GM12878 (cell line): Measurements from ENCODE around the gene SCRN1.

ENCODE experiments used
- ATF7 ChIP-seq: fragments of 450-650 bp; IDR thresholded peaks from 2 replicates; pipeline ENCODE4 v1.6.1; 2016; ENCODE audit warnings: low read depth, mild to moderate bottlenecking
- CREB1 ChIP-seq: IDR thresholded peaks from 2 replicates; pipeline ENCODE4 v1.6.1; 2012; ENCODE audit warnings: low read depth, mild to moderate bottlenecking, inconsistent platforms
- EZH2 ChIP-seq: IDR thresholded peaks from 2 replicates; pipeline ENCODE4 v1.6.1; 2012; ENCODE audit warnings: low read depth, mild to moderate bottlenecking, control low read depth, inconsistent platforms, low read length, borderline replicate concordance; ENCODE audit not compliant: control insufficient read depth
- GABPA ChIP-seq: IDR thresholded peaks from 2 replicates; pipeline ENCODE4 v1.6.1; 2014; ENCODE audit warnings: antibody characterized with exemption, low read depth, mild to moderate bottlenecking, inconsistent platforms
- POLR2A ChIP-seq: IDR thresholded peaks from 2 replicates; pipeline ENCODE4 v1.6.1; 2011; ENCODE audit warnings: low read depth, mild to moderate bottlenecking, low read length
- RAD21 ChIP-seq: IDR thresholded peaks from 2 replicates; pipeline ENCODE4 v1.6.1; 2011; ENCODE audit warnings: mild to moderate bottlenecking, low read depth, low read length, moderate library complexity; ENCODE audit not compliant: insufficient read depth
- RB1 ChIP-seq: fragments of 450-650 bp; formaldehyde crosslinking; IDR thresholded peaks from 2 replicates; pipeline ENCODE4 v1.6.1; 2017; ENCODE audit warnings: mild to moderate bottlenecking, borderline replicate concordance
- TF ChIP-seq, protein P1 (sequence below), 3 experiments: IDR thresholded peaks in 2 of 3; conservative IDR thresholded peaks in 1 of 3; 2 replicates each; pipeline ENCODE4 v1.5.1; 2011; ENCODE audit warnings: low read depth in 3 of 3, low read length in 3 of 3, mild to moderate bottlenecking in 3 of 3, control low read depth in 2 of 3, moderate library complexity in 2 of 3, inconsistent platforms in 1 of 3, mixed read lengths in 1 of 3; ENCODE audit not compliant: control insufficient read depth in 2 of 3, insufficient read depth in 1 of 3; ENCODE audit errors: extremely low read depth in 1 of 3
- TF ChIP-seq, protein P2 (sequence below): fragments of 450-650 bp; IDR thresholded peaks from 2 replicates; pipeline ENCODE4 v1.6.1; 2018; ENCODE audit warnings: mild to moderate bottlenecking, low read depth, moderate library complexity; ENCODE audit not compliant: partially characterized antibody
- TF ChIP-seq, protein P3 (sequence below): IDR thresholded peaks from 2 replicates; pipeline ENCODE4 v1.6.1; 2011; ENCODE audit warnings: low read depth, mild to moderate bottlenecking, low read length, moderate library complexity, borderline replicate concordance; ENCODE audit errors: extremely low read depth

DNA sequence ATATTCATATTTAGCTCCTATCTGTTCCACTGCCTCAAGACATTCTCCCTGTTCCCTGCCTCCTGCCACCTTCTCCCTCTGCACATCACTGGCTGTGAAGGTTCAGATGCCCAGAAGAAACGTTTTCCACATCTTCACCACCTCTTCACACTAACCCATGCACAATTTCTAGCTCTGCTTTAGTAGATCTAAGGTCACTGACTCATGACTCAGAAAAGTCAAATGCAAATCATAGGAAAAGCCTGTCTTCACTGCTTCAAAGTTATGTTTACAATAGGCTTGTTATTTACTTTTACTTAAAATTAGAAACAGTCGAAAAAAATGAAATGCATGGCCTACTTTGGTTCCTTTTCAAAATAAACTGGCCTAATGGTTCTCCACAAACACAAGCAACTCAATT is 2.5 kb downstream of the SCRN1 start:
- no peak for TF ChIP-seq POLR2A
- TF ChIP-seq RAD21, result no peak
- TF ChIP-seq ATF7, result no peak
- TF ChIP-seq, protein P1, sequence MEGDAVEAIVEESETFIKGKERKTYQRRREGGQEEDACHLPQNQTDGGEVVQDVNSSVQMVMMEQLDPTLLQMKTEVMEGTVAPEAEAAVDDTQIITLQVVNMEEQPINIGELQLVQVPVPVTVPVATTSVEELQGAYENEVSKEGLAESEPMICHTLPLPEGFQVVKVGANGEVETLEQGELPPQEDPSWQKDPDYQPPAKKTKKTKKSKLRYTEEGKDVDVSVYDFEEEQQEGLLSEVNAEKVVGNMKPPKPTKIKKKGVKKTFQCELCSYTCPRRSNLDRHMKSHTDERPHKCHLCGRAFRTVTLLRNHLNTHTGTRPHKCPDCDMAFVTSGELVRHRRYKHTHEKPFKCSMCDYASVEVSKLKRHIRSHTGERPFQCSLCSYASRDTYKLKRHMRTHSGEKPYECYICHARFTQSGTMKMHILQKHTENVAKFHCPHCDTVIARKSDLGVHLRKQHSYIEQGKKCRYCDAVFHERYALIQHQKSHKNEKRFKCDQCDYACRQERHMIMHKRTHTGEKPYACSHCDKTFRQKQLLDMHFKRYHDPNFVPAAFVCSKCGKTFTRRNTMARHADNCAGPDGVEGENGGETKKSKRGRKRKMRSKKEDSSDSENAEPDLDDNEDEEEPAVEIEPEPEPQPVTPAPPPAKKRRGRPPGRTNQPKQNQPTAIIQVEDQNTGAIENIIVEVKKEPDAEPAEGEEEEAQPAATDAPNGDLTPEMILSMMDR (IDR thresholded peaks at IDR 0.05 in 2 of 3, conservative IDR thresholded peaks at IDR 0.05 in 1 of 3; ENCODE audit: control insufficient read depth in 2 of 3, extremely low read depth in 1 of 3, insufficient read depth in 1 of 3, low read depth in 3 of 3, low read length in 3 of 3), result no peak
- no peak for TF ChIP-seq RB1
- TF ChIP-seq GABPA, result no peak
- TF ChIP-seq, protein P2, sequence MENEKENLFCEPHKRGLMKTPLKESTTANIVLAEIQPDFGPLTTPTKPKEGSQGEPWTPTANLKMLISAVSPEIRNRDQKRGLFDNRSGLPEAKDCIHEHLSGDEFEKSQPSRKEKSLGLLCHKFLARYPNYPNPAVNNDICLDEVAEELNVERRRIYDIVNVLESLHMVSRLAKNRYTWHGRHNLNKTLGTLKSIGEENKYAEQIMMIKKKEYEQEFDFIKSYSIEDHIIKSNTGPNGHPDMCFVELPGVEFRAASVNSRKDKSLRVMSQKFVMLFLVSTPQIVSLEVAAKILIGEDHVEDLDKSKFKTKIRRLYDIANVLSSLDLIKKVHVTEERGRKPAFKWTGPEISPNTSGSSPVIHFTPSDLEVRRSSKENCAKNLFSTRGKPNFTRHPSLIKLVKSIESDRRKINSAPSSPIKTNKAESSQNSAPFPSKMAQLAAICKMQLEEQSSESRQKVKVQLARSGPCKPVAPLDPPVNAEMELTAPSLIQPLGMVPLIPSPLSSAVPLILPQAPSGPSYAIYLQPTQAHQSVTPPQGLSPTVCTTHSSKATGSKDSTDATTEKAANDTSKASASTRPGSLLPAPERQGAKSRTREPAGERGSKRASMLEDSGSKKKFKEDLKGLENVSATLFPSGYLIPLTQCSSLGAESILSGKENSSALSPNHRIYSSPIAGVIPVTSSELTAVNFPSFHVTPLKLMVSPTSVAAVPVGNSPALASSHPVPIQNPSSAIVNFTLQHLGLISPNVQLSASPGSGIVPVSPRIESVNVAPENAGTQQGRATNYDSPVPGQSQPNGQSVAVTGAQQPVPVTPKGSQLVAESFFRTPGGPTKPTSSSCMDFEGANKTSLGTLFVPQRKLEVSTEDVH, result no peak
- TF ChIP-seq CREB1, result no peak
- TF ChIP-seq, protein P3, sequence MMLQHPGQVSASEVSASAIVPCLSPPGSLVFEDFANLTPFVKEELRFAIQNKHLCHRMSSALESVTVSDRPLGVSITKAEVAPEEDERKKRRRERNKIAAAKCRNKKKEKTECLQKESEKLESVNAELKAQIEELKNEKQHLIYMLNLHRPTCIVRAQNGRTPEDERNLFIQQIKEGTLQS, result no peak
- TF ChIP-seq EZH2, result no peak
